ENCODE data around the gene TRAF3IP1.
A peak's percentile ranks its signal among the peaks of the same experiment; 100 is the strongest.
"Not testable (repeated sequence)": the region's sequence is repeated elsewhere in the genome, so short reads cannot be mapped to it uniquely, and the experiment has no call there.

The TRAF3IP1 gene

GRCh38 chr2:238352361-238352760, 32.0 kb downstream of the TRAF3IP1 start:
- Histone ChIP-seq H3K27me3 (no peaks in the 10 kb centered on the region), H3K27ac (no peak overlapping the region), H3K9me3 (no peaks in the 10 kb centered on the region), H3K36me3 (peaks cover 64% of the 10 kb centered on the region), H3K4me1 (no peaks in the 10 kb centered on the region), H3K4me3 (no peak overlapping the region), H3K4me2 (no peak overlapping the region), H4K20me1 (no peaks in the 10 kb centered on the region), H3K9ac (no peak overlapping the region)
- no peak for TF ChIP-seq Cebpa-rat (IDR thresholded peaks at IDR 0.05)

- H3K27me3 ChIP-seq, result no peaks in the 10 kb centered on the region
- no peaks in the 10 kb centered on the region for H3K9me3 ChIP-seq
- H3K4me1 ChIP-seq, result no peaks in the 10 kb centered on the region
- no peaks in the 10 kb centered on the region for H4K20me1 ChIP-seq
- peaks cover 53% of the 10 kb centered on the region for H3K36me3 ChIP-seq
- H3K27ac ChIP-seq, result no peak overlapping the region
- no peak for TF ChIP-seq Cebpa-rat (IDR thresholded peaks at IDR 0.05)
- H3K4me3 ChIP-seq, result no peak overlapping the region
- no peak overlapping the region for H3K9ac ChIP-seq
- no peak overlapping the region for H3K4me2 ChIP-seq
Measured at GRCh38 chr2:238358769-238359168, 38.5 kb downstream of the TRAF3IP1 start.

- no peaks in the 10 kb centered on the region for H4K20me1 ChIP-seq
- H3K36me3 ChIP-seq, result peaks cover 47% of the 10 kb centered on the region
- no peak overlapping the region for H3K27ac ChIP-seq
- TF ChIP-seq Cebpa-rat (IDR thresholded peaks at IDR 0.05), result no peak
- no peak overlapping the region for H3K4me3 ChIP-seq
- no peak overlapping the region for H3K9ac ChIP-seq
- H3K4me2 ChIP-seq, result no peak overlapping the region
- no peaks in the 10 kb centered on the region for H3K4me1 ChIP-seq
- no peaks in the 10 kb centered on the region for H3K9me3 ChIP-seq
- no peaks in the 10 kb centered on the region for H3K27me3 ChIP-seq
Measured at GRCh38 chr2:238359403-238359802, 39.1 kb downstream of the TRAF3IP1 start.

GRCh38 chr2:238361877-238362276, 41.6 kb downstream of the TRAF3IP1 start:
- H4K20me1 ChIP-seq, result no peaks in the 10 kb centered on the region
- no peaks in the 10 kb centered on the region for H3K27me3 ChIP-seq
- H3K4me1 ChIP-seq, result no peaks in the 10 kb centered on the region
- H3K36me3 ChIP-seq, result peaks cover 37% of the 10 kb centered on the region
- no peak for TF ChIP-seq Cebpa-rat (IDR thresholded peaks at IDR 0.05)
- no peak overlapping the region for H3K9ac ChIP-seq
- H3K9me3 ChIP-seq, result no peaks in the 10 kb centered on the region
- H3K27ac ChIP-seq, result no peak overlapping the region
- H3K4me2 ChIP-seq, result no peak overlapping the region
- H3K4me3 ChIP-seq, result no peak overlapping the region

- H3K36me3 ChIP-seq, result peaks cover 35% of the 10 kb centered on the region
- no peak overlapping the region for H3K27ac ChIP-seq
- H4K20me1 ChIP-seq, result no peaks in the 10 kb centered on the region
- H3K4me1 ChIP-seq, result peaks cover 5% of the 10 kb centered on the region; the same call in 1 of the 2 replicates
- no peak overlapping the region for H3K9ac ChIP-seq
- no peak for TF ChIP-seq Cebpa-rat (IDR thresholded peaks at IDR 0.05)
- H3K4me3 ChIP-seq, result no peak overlapping the region
- H3K4me2 ChIP-seq, result no peak overlapping the region
- no peaks in the 10 kb centered on the region for H3K27me3 ChIP-seq
- H3K9me3 ChIP-seq, result no peaks in the 10 kb centered on the region
Measured at GRCh38 chr2:238362626-238363025, 42.3 kb downstream of the TRAF3IP1 start.

GRCh38 chr2:238369591-238370040, 49.3 kb downstream of the TRAF3IP1 start:
- Histone ChIP-seq H3K36me3 (no peaks in the 10 kb centered on the region), H3K4me3 (no peak overlapping the region), H3K9me3 (0 out of 2 replicates have a peak, but pooled peaks cover 3% of the 10 kb centered on the region), H4K20me1 (no peaks in the 10 kb centered on the region), H3K4me1 (peaks cover 6% of the 10 kb centered on the region; the same call in 1 of the 2 replicates), H3K9ac (no peak overlapping the region), H3K27me3 (no peaks in the 10 kb centered on the region), H3K27ac (no peak overlapping the region), H3K4me2 (no peak overlapping the region)
- no peak for TF ChIP-seq Cebpa-rat (IDR thresholded peaks at IDR 0.05)

GRCh38 chr2:238370094-238370822, 49.9 kb downstream of the TRAF3IP1 start:
- H3K4me2 ChIP-seq, result no peak overlapping the region
- TF ChIP-seq Cebpa-rat (IDR thresholded peaks at IDR 0.05), result no peak

GRCh38 chr2:238370823-238371372, 50.6 kb downstream of the TRAF3IP1 start:
- Histone ChIP-seq H3K9me3 (0 out of 2 replicates have a peak, but pooled peaks cover 5% of the 10 kb centered on the region), H4K20me1 (no peaks in the 10 kb centered on the region), H3K36me3 (no peaks in the 10 kb centered on the region), H3K4me1 (peaks cover 6% of the 10 kb centered on the region; the same call in 1 of the 2 replicates), H3K27me3 (no peaks in the 10 kb centered on the region), H3K27ac (no peak overlapping the region), H3K9ac (no peak overlapping the region), H3K4me2 (no peak overlapping the region), H3K4me3 (no peak overlapping the region)
- TF ChIP-seq Cebpa-rat (IDR thresholded peaks at IDR 0.05), result no peak

More at GRCh38 chr2:238370094-238370822, 49.9 kb downstream of the TRAF3IP1 start:
- no peaks in the 10 kb centered on the region for H3K36me3 ChIP-seq
- H4K20me1 ChIP-seq, result no peaks in the 10 kb centered on the region
- 0 out of 2 replicates have a peak, but pooled peaks cover 5% of the 10 kb centered on the region for H3K9me3 ChIP-seq
- H3K9ac ChIP-seq, result no peak overlapping the region
- H3K27ac ChIP-seq, result no peak overlapping the region
- no peak overlapping the region for H3K4me3 ChIP-seq
- H3K27me3 ChIP-seq, result no peaks in the 10 kb centered on the region
- peaks cover 6% of the 10 kb centered on the region; the same call in 1 of the 2 replicates for H3K4me1 ChIP-seq

- not testable (repeated sequence) for H4K20me1 ChIP-seq, H3K4me3 ChIP-seq, H3K27me3 ChIP-seq, H3K4me2 ChIP-seq, H3K9ac ChIP-seq, H3K27ac ChIP-seq, H3K36me3 ChIP-seq, H3K9me3 ChIP-seq
- peaks cover 16% of the 10 kb centered on the region for H3K4me1 ChIP-seq
Measured at GRCh38 chr2:238372277-238372676, 52.0 kb downstream of the TRAF3IP1 start.

GRCh38 chr2:238376884-238377391, 56.6 kb downstream of the TRAF3IP1 start:
- peaks cover 10% of the 10 kb centered on the region; the same call in 1 of the 2 replicates for H3K9me3 ChIP-seq
- no peak overlapping the region for H3K4me3 ChIP-seq
- H3K27ac ChIP-seq, result no peak overlapping the region
- peaks cover 8% of the 10 kb centered on the region for H3K36me3 ChIP-seq
- no peaks in the 10 kb centered on the region for H3K27me3 ChIP-seq
- H3K4me2 ChIP-seq, result peak overlapping the region; percentile 75
- no peaks in the 10 kb centered on the region for H4K20me1 ChIP-seq
- H3K4me1 ChIP-seq, result peaks cover 45% of the 10 kb centered on the region
- H3K9ac ChIP-seq, result no peak overlapping the region
- no peak for TF ChIP-seq Cebpa-rat (IDR thresholded peaks at IDR 0.05)

Data from BLaER1 (cell line).